ENCODE measurements around the gene LHPP. TPM values are rescaled to one million over a fixed set of nuclear protein-coding genes. Genes with fewer than 3 reads are reported as not detected.

LHPP gene
- total RNA-seq, 1 donor from 2014 or later: 18.8 TPM

DNA sequence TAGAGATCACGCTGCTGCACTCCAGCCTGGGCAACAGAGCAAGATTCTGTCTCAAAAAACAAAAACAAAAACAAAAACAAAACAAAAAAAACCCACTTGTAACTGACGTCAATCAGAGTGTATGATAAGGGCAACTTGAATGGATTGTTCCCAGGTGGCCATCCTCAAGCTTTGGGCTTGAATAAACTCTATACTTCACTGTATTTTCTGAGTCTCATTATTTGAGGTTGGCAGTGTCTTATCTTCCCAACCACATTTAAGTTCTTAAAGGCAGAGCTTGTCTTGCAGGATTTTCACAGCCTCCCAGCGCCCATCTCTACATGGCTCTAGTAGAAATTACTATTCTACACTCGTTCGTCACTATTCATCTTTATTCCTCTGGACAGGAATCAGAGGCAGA is 37.8 kb upstream of the LHPP start:
- Mint-ChIP-seq H3K4me1 (ENCODE audit: unreplicated experiment) (peaks cover 5% of the 10 kb centered on the region), H3K27me3 (ENCODE audit: unreplicated experiment) (peaks cover 63% of the 10 kb centered on the region), H3K9me3 (ENCODE audit: unreplicated experiment) (no peaks in the 10 kb centered on the region), H3K27ac (ENCODE audit: unreplicated experiment) (no peak overlapping the region), H3K4me3 (ENCODE audit: unreplicated experiment) (no peak overlapping the region), H3K36me3 (ENCODE audit: unreplicated experiment) (no peaks in the 10 kb centered on the region)
- no peak for DNase-seq (ENCODE audit: extremely low spot score, unreplicated experiment)
- TF ChIP-seq, protein P1, sequence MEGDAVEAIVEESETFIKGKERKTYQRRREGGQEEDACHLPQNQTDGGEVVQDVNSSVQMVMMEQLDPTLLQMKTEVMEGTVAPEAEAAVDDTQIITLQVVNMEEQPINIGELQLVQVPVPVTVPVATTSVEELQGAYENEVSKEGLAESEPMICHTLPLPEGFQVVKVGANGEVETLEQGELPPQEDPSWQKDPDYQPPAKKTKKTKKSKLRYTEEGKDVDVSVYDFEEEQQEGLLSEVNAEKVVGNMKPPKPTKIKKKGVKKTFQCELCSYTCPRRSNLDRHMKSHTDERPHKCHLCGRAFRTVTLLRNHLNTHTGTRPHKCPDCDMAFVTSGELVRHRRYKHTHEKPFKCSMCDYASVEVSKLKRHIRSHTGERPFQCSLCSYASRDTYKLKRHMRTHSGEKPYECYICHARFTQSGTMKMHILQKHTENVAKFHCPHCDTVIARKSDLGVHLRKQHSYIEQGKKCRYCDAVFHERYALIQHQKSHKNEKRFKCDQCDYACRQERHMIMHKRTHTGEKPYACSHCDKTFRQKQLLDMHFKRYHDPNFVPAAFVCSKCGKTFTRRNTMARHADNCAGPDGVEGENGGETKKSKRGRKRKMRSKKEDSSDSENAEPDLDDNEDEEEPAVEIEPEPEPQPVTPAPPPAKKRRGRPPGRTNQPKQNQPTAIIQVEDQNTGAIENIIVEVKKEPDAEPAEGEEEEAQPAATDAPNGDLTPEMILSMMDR (IDR thresholded peaks at IDR 0.05): no peak

DNA sequence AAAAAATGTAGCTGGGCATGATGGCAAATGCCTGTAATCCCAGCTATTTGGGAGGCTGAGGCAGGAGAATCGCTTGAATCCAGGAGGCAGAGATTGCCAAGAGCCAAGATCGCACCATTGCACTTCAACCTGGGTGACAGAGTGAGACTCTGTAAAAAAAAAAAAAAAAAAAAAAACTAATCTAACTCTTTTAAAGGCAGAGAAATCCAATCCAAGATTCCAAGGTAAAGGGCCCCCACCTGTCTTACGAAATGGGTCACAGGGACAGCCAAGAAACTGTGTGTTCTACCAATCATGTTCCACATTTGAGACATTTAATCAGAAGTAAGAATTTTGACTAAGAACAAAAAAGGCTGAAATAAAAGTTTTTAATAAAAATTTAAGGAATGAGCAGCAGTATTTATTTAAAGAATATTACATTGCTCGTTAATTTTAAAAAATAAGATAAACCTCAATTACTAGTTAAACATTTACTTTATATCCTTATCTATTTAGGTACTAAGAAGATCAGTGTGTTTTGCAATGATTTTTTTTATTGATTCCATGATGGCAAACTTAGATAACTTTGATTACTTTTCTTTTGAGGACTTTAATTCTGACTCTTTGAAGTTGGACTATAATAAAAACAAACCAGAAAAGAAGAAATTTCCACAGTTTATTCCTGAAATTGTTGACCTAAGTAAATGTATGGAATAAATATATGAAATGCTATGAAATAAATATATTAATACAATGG is 36.2 kb upstream of the LHPP start:
- Mint-ChIP-seq H3K27ac (ENCODE audit: unreplicated experiment) (no peak overlapping the region), H3K4me3 (ENCODE audit: unreplicated experiment) (no peak overlapping the region), H3K4me1 (ENCODE audit: unreplicated experiment) (peaks cover 2% of the 10 kb centered on the region), H3K36me3 (ENCODE audit: unreplicated experiment) (no peaks in the 10 kb centered on the region), H3K27me3 (ENCODE audit: unreplicated experiment) (peaks cover 72% of the 10 kb centered on the region), H3K9me3 (ENCODE audit: unreplicated experiment) (no peaks in the 10 kb centered on the region)
- no peak for DNase-seq (ENCODE audit: extremely low spot score, unreplicated experiment)
- TF ChIP-seq, protein P1 (IDR thresholded peaks at IDR 0.05): no peak

DNA sequence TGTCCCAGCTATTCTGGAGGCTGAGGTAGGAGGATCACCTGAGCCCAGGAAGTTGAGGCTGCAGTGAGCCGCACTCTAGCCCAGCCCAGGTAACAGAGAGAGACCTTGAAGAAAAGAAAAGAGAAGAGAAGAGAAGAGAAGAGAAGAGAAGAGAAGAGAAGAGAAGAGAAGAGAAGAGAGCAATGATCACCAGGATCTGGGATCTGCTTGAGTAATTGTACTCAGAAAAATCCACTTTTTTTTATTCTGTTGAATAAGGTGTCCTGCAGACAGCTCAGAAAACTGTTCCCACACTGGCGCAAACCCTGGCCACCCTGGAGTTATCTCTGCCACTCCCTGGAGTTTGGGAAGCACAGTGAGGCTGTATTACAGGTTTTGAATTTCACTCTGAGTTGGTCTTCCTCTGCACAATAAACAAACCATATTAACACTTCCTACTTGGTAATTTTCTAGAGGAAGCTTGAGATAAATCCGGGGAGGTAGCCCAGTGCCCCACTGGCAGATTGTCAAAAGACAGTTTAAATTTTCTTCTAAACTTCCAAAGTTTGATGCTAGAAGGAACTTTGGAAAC is 33.3 kb upstream of the LHPP start:
- Mint-ChIP-seq H3K27ac (ENCODE audit: unreplicated experiment) (no peak overlapping the region), H3K36me3 (ENCODE audit: unreplicated experiment) (no peaks in the 10 kb centered on the region)
- TF ChIP-seq, protein P1 (IDR thresholded peaks at IDR 0.05): no peak

DNA sequence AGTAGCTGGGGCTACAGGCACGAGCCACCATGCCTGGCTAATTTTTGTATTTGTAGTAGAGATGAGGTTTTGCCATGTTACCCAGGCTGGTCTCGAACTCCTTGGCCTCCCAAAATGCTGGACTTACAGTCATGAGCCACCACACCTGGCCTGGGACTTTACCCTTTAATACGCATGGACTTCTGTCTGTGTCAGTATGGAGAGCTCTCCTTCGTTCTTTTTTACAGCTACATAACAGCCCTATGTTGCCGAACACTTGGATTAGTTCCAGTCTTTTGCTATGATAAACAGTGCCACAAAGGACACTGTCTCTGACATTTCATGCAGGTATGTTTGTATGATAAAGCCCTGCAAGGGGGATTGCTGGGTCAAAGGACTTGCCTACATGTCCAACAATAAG is 32.0 kb upstream of the LHPP start:
- Mint-ChIP-seq H3K36me3 (ENCODE audit: unreplicated experiment) (no peaks in the 10 kb centered on the region), H3K27ac (ENCODE audit: unreplicated experiment) (no peak overlapping the region), H3K9me3 (ENCODE audit: unreplicated experiment) (no peaks in the 10 kb centered on the region), H3K4me1 (ENCODE audit: unreplicated experiment) (peaks cover 2% of the 10 kb centered on the region), H3K27me3 (ENCODE audit: unreplicated experiment) (peaks cover 52% of the 10 kb centered on the region), H3K4me3 (ENCODE audit: unreplicated experiment) (no peak overlapping the region)
- DNase-seq (ENCODE audit: extremely low spot score, unreplicated experiment): no peak
- TF ChIP-seq, protein P1 (IDR thresholded peaks at IDR 0.05): no peak

More for the DNA sequence above, 33.3 kb upstream of the LHPP start:
- H3K9me3 Mint-ChIP-seq (ENCODE audit: unreplicated experiment): no peaks in the 10 kb centered on the region
- no peak for DNase-seq (ENCODE audit: extremely low spot score, unreplicated experiment)
- no peak overlapping the region for H3K4me3 Mint-ChIP-seq (ENCODE audit: unreplicated experiment)
- peaks cover 2% of the 10 kb centered on the region for H3K4me1 Mint-ChIP-seq (ENCODE audit: unreplicated experiment)
- H3K27me3 Mint-ChIP-seq (ENCODE audit: unreplicated experiment): peaks cover 64% of the 10 kb centered on the region

DNA sequence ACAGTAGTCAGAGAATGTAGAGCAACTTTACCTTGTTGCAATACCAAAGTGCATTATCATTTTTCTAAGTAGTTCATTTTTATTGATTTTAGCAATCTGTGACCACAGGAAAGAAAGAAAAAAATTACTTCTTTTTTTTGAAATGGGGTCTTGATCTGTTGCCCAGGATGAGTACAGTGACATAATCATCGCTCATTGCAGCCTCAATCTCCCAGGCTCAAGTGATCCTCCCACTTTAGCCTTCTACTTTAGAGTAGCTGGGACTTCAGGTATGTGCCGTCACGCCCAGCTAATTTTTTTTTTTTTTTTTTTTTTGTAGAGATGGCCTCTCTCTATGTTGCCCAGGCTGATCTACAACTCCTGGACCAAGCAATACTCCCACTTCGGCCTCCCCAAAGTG is 31.5 kb upstream of the LHPP start:
- Mint-ChIP-seq H3K4me3 (ENCODE audit: unreplicated experiment) (no peak overlapping the region), H3K9me3 (ENCODE audit: unreplicated experiment) (no peaks in the 10 kb centered on the region)
- TF ChIP-seq, protein P1 (IDR thresholded peaks at IDR 0.05): no peak

More for the DNA sequence above, 31.5 kb upstream of the LHPP start:
- no peaks in the 10 kb centered on the region for H3K36me3 Mint-ChIP-seq (ENCODE audit: unreplicated experiment)
- no peak overlapping the region for H3K27ac Mint-ChIP-seq (ENCODE audit: unreplicated experiment)
- peaks cover 2% of the 10 kb centered on the region for H3K4me1 Mint-ChIP-seq (ENCODE audit: unreplicated experiment)
- peaks cover 49% of the 10 kb centered on the region for H3K27me3 Mint-ChIP-seq (ENCODE audit: unreplicated experiment)
- no peak for DNase-seq (ENCODE audit: extremely low spot score, unreplicated experiment)

Data from osteocyte (in vitro differentiated cells).